Middle frontal gyrus (tissue), 1 donor: ENCODE measurements around the gene MRPS25.

Experiments used
- DNase-seq: peaks from one replicate; pipeline ENCODE4 v3.0.0-alpha.2; 2015; ENCODE audit warnings: low spot score; ENCODE audit errors: extremely low spot score

Gene MRPS25

GRCh38 chr3:15083252-15083651, 18.1 kb upstream of the MRPS25 start:
- no peak for DNase-seq

- no peak for DNase-seq
These were observed 17.0 kb upstream of the MRPS25 start for GRCh38 chr3:15081960-15082664.

GRCh38 chr3:15079091-15079490, 14.0 kb upstream of the MRPS25 start:
- no peak for DNase-seq

GRCh38 chr3:15074500-15074899, 9.4 kb upstream of the MRPS25 start:
- no peak for DNase-seq

- DNase-seq = no peak
These were observed 6.6 kb upstream of the MRPS25 start for GRCh38 chr3:15071699-15072098.

- DNase-seq = no peak
These were observed 4.3 kb upstream of the MRPS25 start for GRCh38 chr3:15069441-15069840.

GRCh38 chr3:15066467-15066866, 1.4 kb upstream of the MRPS25 start:
- no peak for DNase-seq

- DNase-seq = no peak
These were observed 464 bp upstream of the MRPS25 start for GRCh38 chr3:15065550-15066007.

GRCh38 chr3:15064299-15064834, 748 bp downstream of the MRPS25 start:
- no peak for DNase-seq

GRCh38 chr3:15063656-15064286, 1.3 kb downstream of the MRPS25 start:
- no peak for DNase-seq

GRCh38 chr3:15063238-15063637, 1.9 kb downstream of the MRPS25 start:
- no peak for DNase-seq

GRCh38 chr3:15060029-15060428, 5.1 kb downstream of the MRPS25 start:
- DNase-seq = no peak

- DNase-seq = no peak
These were observed 8.3 kb downstream of the MRPS25 start for GRCh38 chr3:15056676-15057404.

GRCh38 chr3:15055019-15055557, 10.0 kb downstream of the MRPS25 start:
- DNase-seq = no peak

- DNase-seq = no peak
These were observed 11.6 kb downstream of the MRPS25 start for GRCh38 chr3:15053541-15053940.

- no peak for DNase-seq
These were observed 12.5 kb downstream of the MRPS25 start for GRCh38 chr3:15052335-15053242.

GRCh38 chr3:15051531-15051930, 13.6 kb downstream of the MRPS25 start:
- no peak for DNase-seq

- no peak for DNase-seq
These were observed 14.6 kb downstream of the MRPS25 start for GRCh38 chr3:15050405-15051092.

- no peak for DNase-seq
These were observed 15.5 kb downstream of the MRPS25 start for GRCh38 chr3:15049584-15049983.

GRCh38 chr3:15045667-15046066, 19.4 kb downstream of the MRPS25 start:
- DNase-seq = no peak
